A549 (cell line): Measurements from ENCODE around the gene FUT8. TPM values are rescaled to one million over a fixed set of nuclear protein-coding genes. Genes with fewer than 3 reads are reported as not detected.

ENCODE experiments used
- ATAC-seq, 2 experiments: fragments of 200-7000 bp in 1 of 2; fragments of >200 bp in 1 of 2; cut with Nextera tagmentation in 1 of 2; cut with Tn5 transposase in 1 of 2; 3 replicates each; pipeline versions ENCODE4 v1.8.0 to v1.9.1; 2018 to 2020; ENCODE audit warnings: mild to moderate bottlenecking in 1 of 2, moderate library complexity in 1 of 2
- CTCF ChIA-PET: fragments of 300-600 bp; sonication (Branson Sonifier 250); formaldehyde crosslinking; extraction: SDS; loops from one replicate; lab custom pipeline; 2021; ENCODE audit warnings: antibody characterized with exemption, inconsistent platforms; lab: Yijun Ruan, JAX
- POLR2A ChIA-PET: fragments of 350-600 bp; formaldehyde crosslinking; extraction: SDS; loops from one replicate; lab custom pipeline; 2021; ENCODE audit warnings: antibody characterized with exemption, inconsistent platforms; lab: Yijun Ruan, JAX
- DNase-seq, 2 experiments: peaks; one replicate each; pipeline versions ENCODE4 v3.0.0 to v3.0.0-alpha.2; 2011 to 2016; ENCODE audit warnings: low read depth in 1 of 2, low spot score in 1 of 2
- FAIRE-seq: peaks from 2 replicates; lab custom pipeline; 2011; peaks lifted over from hg19 to GRCh38; lab: Jason Lieb, UNC
- H3K27ac ChIP-seq, 2 experiments: fragments of >200 bp; sonication (Bioruptor Twin); formaldehyde crosslinking; 3 replicates each; pipeline ENCODE4 v1.5.1; 2016 to 2017
- H3K4me1 ChIP-seq: fragments of >200 bp; sonication (Bioruptor Twin); formaldehyde crosslinking; 3 replicates; pipeline ENCODE4 v1.6.1; 2016
- H3K4me2 ChIP-seq: fragments of >200 bp; sonication (Bioruptor Twin); formaldehyde crosslinking; 3 replicates; pipeline ENCODE4 v1.6.1; 2016
- H3K4me3 ChIP-seq: fragments of >200 bp; sonication (Bioruptor Twin); formaldehyde crosslinking; 3 replicates; pipeline ENCODE4 v1.5.1; 2016
- H3K9me3 ChIP-seq: fragments of >200 bp; sonication (Bioruptor Twin); formaldehyde crosslinking; 3 replicates; pipeline ENCODE4 v1.6.1; 2016
- CHD2 ChIP-seq: fragments of 150-350 bp; IDR thresholded peaks from 2 replicates; pipeline ENCODE4 v1.6.1; 2014; ENCODE audit warnings: low read length; ENCODE audit not compliant: partially characterized antibody
- CHD4 ChIP-seq: fragments of 200-600 bp; sonication (generic); IDR thresholded peaks from 2 replicates; pipeline ENCODE4 v1.6.1; 2016; ENCODE audit warnings: antibody characterized with exemption, mild to moderate bottlenecking, borderline replicate concordance
- ELK1 ChIP-seq: fragments of 150-350 bp; IDR thresholded peaks from 2 replicates; pipeline ENCODE4 v1.6.1; 2014; ENCODE audit warnings: low read depth, mild to moderate bottlenecking, low read length
- EP300 ChIP-seq, 2 experiments: fragments of >200 bp; sonication (Bioruptor Twin); formaldehyde crosslinking; IDR thresholded peaks; 2 replicates in 1 of 2; 3 replicates in 1 of 2; pipeline ENCODE4 v1.6.1; 2016 to 2017
- ESRRA ChIP-seq: fragments of 150-350 bp; IDR thresholded peaks from 2 replicates; pipeline ENCODE4 v1.6.1; 2014; ENCODE audit warnings: mild to moderate bottlenecking, low read length, borderline replicate concordance
- GATA3 ChIP-seq: IDR thresholded peaks from 2 replicates; pipeline ENCODE4 v1.6.1; 2012; ENCODE audit warnings: borderline replicate concordance
- HDAC2 ChIP-seq: fragments of 200-600 bp; sonication (generic); IDR thresholded peaks from 2 replicates; pipeline ENCODE4 v1.6.1; 2016
- HEYL ChIP-seq: fragments of 250-450 bp; sonication (Bioruptor Pico); IDR thresholded peaks from 2 replicates; pipeline ENCODE4 v1.8.0; 2021; ENCODE audit warnings: mild to moderate bottlenecking, moderate library complexity
- HOXB5 ChIP-seq: fragments of 250-450 bp; sonication (Bioruptor Pico); IDR thresholded peaks from 2 replicates; pipeline ENCODE4 v1.5.0; 2020; ENCODE audit warnings: mild to moderate bottlenecking, moderate library complexity
- JUNB ChIP-seq: fragments of >200 bp; sonication (Bioruptor Twin); formaldehyde crosslinking; IDR thresholded peaks from 2 replicates; pipeline ENCODE4 v1.6.1; 2016
- KDM1A ChIP-seq: fragments of 200-600 bp; sonication (generic); IDR thresholded peaks from 2 replicates; pipeline ENCODE4 v1.6.1; 2016; ENCODE audit warnings: low read depth, mild to moderate bottlenecking
- MAFK ChIP-seq: fragments of 450-650 bp; IDR thresholded peaks from 2 replicates; pipeline ENCODE4 v1.6.1; 2014; ENCODE audit not compliant: partially characterized antibody
- MAZ ChIP-seq: fragments of 150-350 bp; IDR thresholded peaks from 2 replicates; pipeline ENCODE4 v1.6.1; 2014; ENCODE audit warnings: antibody characterized with exemption, low read depth, low read length, borderline replicate concordance
- MYC ChIP-seq: IDR thresholded peaks from 2 replicates; pipeline ENCODE4 v1.6.1; 2012; ENCODE audit warnings: mild to moderate bottlenecking, inconsistent platforms, low read length, improper control_type of control experiment, borderline replicate concordance
- NFE2L2 ChIP-seq: fragments of 150-350 bp; conservative IDR thresholded peaks from 2 replicates; pipeline ENCODE4 v1.6.1; 2014; ENCODE audit warnings: low read length
- POLR2AphosphoS2 ChIP-seq: conservative IDR thresholded peaks from 2 replicates; pipeline ENCODE4 v1.6.1; 2012; ENCODE audit warnings: low read length, improper control_type of control experiment, inconsistent platforms
- RCOR1 ChIP-seq: fragments of 150-350 bp; IDR thresholded peaks from 2 replicates; pipeline ENCODE4 v1.6.1; 2014; ENCODE audit warnings: antibody characterized with exemption, low read length, low read depth
- RFX5 ChIP-seq: fragments of 450-650 bp; IDR thresholded peaks from 2 replicates; pipeline ENCODE4 v1.7.1; 2014; ENCODE audit warnings: antibody characterized with exemption, mild to moderate bottlenecking, moderate library complexity
- SREBF2 ChIP-seq: fragments of 450-650 bp; IDR thresholded peaks from 2 replicates; pipeline ENCODE4 v1.6.1; 2014; ENCODE audit warnings: mild to moderate bottlenecking, moderate library complexity
- USF2 ChIP-seq: fragments of 450-650 bp; IDR thresholded peaks from 2 replicates; pipeline ENCODE4 v1.6.1; 2014; ENCODE audit warnings: antibody characterized with exemption
- ZSCAN20 ChIP-seq: fragments of 250-450 bp; sonication (Bioruptor Pico); IDR thresholded peaks from 2 replicates; pipeline ENCODE4 v1.8.0; 2022; ENCODE audit warnings: mild to moderate bottlenecking, moderate library complexity
- WGBS: methylation state at CpG from one replicate; pipeline ENCODE4 v1.1.6; 2017; ENCODE audit errors: missing lambda C conversion rate; 5-methylcytosine and 5-hydroxymethylcytosine counted together
- polyA plus RNA-seq, 4 experiments: library from polyadenylated mRNA; depleted of rRNA in 3 of 4; stranded (reverse); fragments of >200 nt; fragmentation: RNase III in 1 of 4; extraction: RNeasy Plus Mini Kit Qiagen cat#74134 plus additional on column Dnase treatment in 1 of 4; gene quantifications; 2 replicates in 3 of 4; 3 replicates in 1 of 4; pipeline ENCODE4 v1.2.3, GENCODE V29; 2011 to 2017
- TF ChIP-seq, protein P1 (sequence below): fragments of >200 bp; sonication (Bioruptor Twin); formaldehyde crosslinking; IDR thresholded peaks from 3 replicates; pipeline ENCODE4 v1.6.1; 2016
- TF ChIP-seq, protein P2 (sequence below): fragments of >200 bp; sonication (Bioruptor Twin); formaldehyde crosslinking; IDR thresholded peaks from 3 replicates; pipeline ENCODE4 v1.5.1; 2016
- TF ChIP-seq, protein P3 (sequence below): fragments of 250-450 bp; sonication (Bioruptor Pico); IDR thresholded peaks from 2 replicates; pipeline ENCODE4 v1.5.0; 2020; ENCODE audit warnings: low read depth, mild to moderate bottlenecking, moderate library complexity

Gene FUT8
- polyA plus RNA-seq, 2 of the 4 experiments (the other 2 are of a cell fraction): 20.3 to 22.9 TPM

- Histone ChIP-seq H3K4me2 (no peak overlapping the region), H3K4me3 (no peak overlapping the region), H3K9me3 (no peaks in the 10 kb centered on the region), H3K27ac (no peak overlapping the region), H3K4me1 (no peaks in the 10 kb centered on the region)
- FAIRE-seq (no peak), ATAC-seq (no peak), DNase-seq (no peak)
- ChIA-PET CTCF (interaction anchor here (0.6 kb wide), 1 partner anchor 10 kb away, joined by 5 read pairs; no protein-coding TSS in a partner anchor), POLR2A (no interaction called here)
- TF ChIP-seq MAZ (no peak), KDM1A (no peak), ZSCAN20 (CRISPR knock-in tag) (no peak), MAFK (no peak), USF2 (no peak)
- TF ChIP-seq, protein P1, sequence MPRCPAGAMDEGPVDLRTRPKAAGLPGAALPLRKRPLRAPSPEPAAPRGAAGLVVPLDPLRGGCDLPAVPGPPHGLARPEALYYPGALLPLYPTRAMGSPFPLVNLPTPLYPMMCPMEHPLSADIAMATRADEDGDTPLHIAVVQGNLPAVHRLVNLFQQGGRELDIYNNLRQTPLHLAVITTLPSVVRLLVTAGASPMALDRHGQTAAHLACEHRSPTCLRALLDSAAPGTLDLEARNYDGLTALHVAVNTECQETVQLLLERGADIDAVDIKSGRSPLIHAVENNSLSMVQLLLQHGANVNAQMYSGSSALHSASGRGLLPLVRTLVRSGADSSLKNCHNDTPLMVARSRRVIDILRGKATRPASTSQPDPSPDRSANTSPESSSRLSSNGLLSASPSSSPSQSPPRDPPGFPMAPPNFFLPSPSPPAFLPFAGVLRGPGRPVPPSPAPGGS: no peak
- WGBS: 78% methylated on average over 1 of the region's 1 CpG
Observed at GRCh38 chr14:65431951-65432350, 19.4 kb downstream of the FUT8 start.

- ATAC-seq: no peak
- CTCF ChIA-PET: interaction anchor here (0.6 kb wide), 2 partner anchors 10 to 312 kb away, joined by 3 to 5 read pairs; no protein-coding TSS in a partner anchor
- no peak overlapping the region for H3K4me2 ChIP-seq
- no peak overlapping the region for H3K4me3 ChIP-seq
- H3K9me3 ChIP-seq: no peaks in the 10 kb centered on the region
- no peak for TF ChIP-seq ELK1
- TF ChIP-seq, protein P2, sequence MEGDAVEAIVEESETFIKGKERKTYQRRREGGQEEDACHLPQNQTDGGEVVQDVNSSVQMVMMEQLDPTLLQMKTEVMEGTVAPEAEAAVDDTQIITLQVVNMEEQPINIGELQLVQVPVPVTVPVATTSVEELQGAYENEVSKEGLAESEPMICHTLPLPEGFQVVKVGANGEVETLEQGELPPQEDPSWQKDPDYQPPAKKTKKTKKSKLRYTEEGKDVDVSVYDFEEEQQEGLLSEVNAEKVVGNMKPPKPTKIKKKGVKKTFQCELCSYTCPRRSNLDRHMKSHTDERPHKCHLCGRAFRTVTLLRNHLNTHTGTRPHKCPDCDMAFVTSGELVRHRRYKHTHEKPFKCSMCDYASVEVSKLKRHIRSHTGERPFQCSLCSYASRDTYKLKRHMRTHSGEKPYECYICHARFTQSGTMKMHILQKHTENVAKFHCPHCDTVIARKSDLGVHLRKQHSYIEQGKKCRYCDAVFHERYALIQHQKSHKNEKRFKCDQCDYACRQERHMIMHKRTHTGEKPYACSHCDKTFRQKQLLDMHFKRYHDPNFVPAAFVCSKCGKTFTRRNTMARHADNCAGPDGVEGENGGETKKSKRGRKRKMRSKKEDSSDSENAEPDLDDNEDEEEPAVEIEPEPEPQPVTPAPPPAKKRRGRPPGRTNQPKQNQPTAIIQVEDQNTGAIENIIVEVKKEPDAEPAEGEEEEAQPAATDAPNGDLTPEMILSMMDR: no peak
- TF ChIP-seq KDM1A: no peak
- no peak for TF ChIP-seq POLR2AphosphoS2
- TF ChIP-seq HEYL (CRISPR knock-in tag): no peak
- no peak for TF ChIP-seq ESRRA
- no peak for TF ChIP-seq NFE2L2
- no peak for TF ChIP-seq RCOR1
- TF ChIP-seq, protein P3, sequence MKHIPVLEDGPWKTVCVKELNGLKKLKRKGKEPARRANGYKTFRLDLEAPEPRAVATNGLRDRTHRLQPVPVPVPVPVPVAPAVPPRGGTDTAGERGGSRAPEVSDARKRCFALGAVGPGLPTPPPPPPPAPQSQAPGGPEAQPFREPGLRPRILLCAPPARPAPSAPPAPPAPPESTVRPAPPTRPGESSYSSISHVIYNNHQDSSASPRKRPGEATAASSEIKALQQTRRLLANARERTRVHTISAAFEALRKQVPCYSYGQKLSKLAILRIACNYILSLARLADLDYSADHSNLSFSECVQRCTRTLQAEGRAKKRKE: no peak
- TF ChIP-seq MAZ: no peak
- no peak for TF ChIP-seq CHD4
- DNase-seq: no peak
- FAIRE-seq: no peak
- 82% methylated on average over 6 of the region's 6 CpGs for WGBS
- POLR2A ChIA-PET: no interaction called here
- H3K27ac ChIP-seq: no peak overlapping the region
- no peaks in the 10 kb centered on the region for H3K4me1 ChIP-seq
Observed at GRCh38 chr14:65432361-65432948, 19.9 kb downstream of the FUT8 start.

DNA sequence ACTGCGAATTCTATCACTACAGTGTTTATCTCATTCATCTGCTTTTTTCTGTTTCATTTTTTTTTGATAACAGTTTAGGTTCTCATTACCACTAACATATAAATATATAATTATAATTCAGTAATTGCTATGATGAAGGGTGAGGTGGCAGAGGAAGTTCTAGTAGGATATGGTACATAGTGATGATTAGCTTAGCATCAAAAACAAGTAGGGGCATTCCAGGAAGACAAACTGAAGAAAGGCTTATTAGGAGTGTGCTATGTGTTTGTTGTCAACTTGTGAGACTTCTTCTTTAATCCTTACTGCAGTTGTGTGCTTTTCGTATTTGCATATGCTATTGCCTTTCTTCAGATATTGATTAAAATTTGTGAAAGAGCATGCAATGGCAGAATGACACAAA is 20.6 kb downstream of the FUT8 start:
- TF ChIP-seq, protein P1: no peak
- TF ChIP-seq JUNB (no peak), SREBF2 (no peak), CHD4 (no peak), HDAC2 (no peak), RFX5 (no peak), CHD2 (no peak), GATA3 (no peak), HOXB5 (CRISPR knock-in tag) (no peak), MYC (no peak), EP300 (IDR thresholded peaks at IDR 0.05) (no peak), ZSCAN20 (CRISPR knock-in tag) (no peak)
- TF ChIP-seq, all 56 proteins: peak for 0
- no peak for FAIRE-seq

More for the DNA sequence above, 20.6 kb downstream of the FUT8 start:
- H3K9me3 ChIP-seq: no peaks in the 10 kb centered on the region
- no peaks in the 10 kb centered on the region for H3K4me1 ChIP-seq
- no peak overlapping the region for H3K4me2 ChIP-seq
- POLR2A ChIA-PET: interaction anchor here (0.7 kb wide), 1 partner anchor 1799 kb away, joined by 4 read pairs; no protein-coding TSS in a partner anchor
- ATAC-seq (no peak), DNase-seq (no peak)
- WGBS: 94% methylated on average over 2 of the region's 2 CpGs
- no peak overlapping the region for H3K4me3 ChIP-seq
- CTCF ChIA-PET: interaction anchor here (0.6 to 1.2 kb wide), 4 partner anchors 9 to 313 kb away, joined by 3 read pairs; no protein-coding TSS in a partner anchor
- no peak overlapping the region for H3K27ac ChIP-seq
